Muscle of arm (tissue), 12 donors: ENCODE data around the gene CENPT. TPM values are rescaled to one million over a fixed set of nuclear protein-coding genes. Genes with fewer than 3 reads are reported as not detected.

Experiments
- polyA plus RNA-seq, 12 donors: library from polyadenylated mRNA; unstranded; fragments of 120-200 nt; gene quantifications; one replicate each; pipeline ENCODE4 v1.2.1, GENCODE V29; 2013; ENCODE audit not compliant: insufficient read length in 12 of 12

CENPT gene
- polyA plus RNA-seq, 12 donors: 27.3 to 61.6 (median 32.4) TPM; not detected in 1

Other genes starting within 250 kb of the CENPT start
- gene CARMIL2, start 202.5 kb downstream of the CENPT start, polyA plus RNA-seq: 1 to 10 TPM in 2 of 12 donors, under 1 TPM in 8, not detected in 2; 0.32 to 2.4 (median 0.41) TPM
- gene ACD, start 187.4 kb downstream of the CENPT start, polyA plus RNA-seq: 10 to 100 TPM in 10 of 12 donors, 1 to 10 TPM in 1, not detected in 1; 9.6 to 29.9 (median 13.0) TPM
- gene PARD6A, start 186.7 kb downstream of the CENPT start, polyA plus RNA-seq: 1 to 10 TPM in 2 of 12 donors, under 1 TPM in 8, not detected in 2; 0.41 to 1.2 (median 0.72) TPM
- gene ENKD1, start 180.9 kb downstream of the CENPT start, polyA plus RNA-seq: 10 to 100 TPM in 2 of 12 donors, 1 to 10 TPM in 9, not detected in 1; 6.1 to 15.3 (median 8.6) TPM
- gene C16orf86, start 180.9 kb downstream of the CENPT start, polyA plus RNA-seq: 1 to 10 TPM in 10 of 12 donors, not detected in 2; 1.5 to 3.2 (median 2.1) TPM
- 10 to 100 TPM in 11 of 12 donors, not detected in 1; 10.2 to 29.8 (median 13.1) TPM for gene GFOD2, start 128.4 kb downstream of the CENPT start, polyA plus RNA-seq
- gene RANBP10, start 41.1 kb downstream of the CENPT start, polyA plus RNA-seq: 10 to 100 TPM in 11 of 12 donors, not detected in 1; 15.0 to 31.8 (median 21.2) TPM
- 1 to 10 TPM in 7 of 12 donors, under 1 TPM in 3, not detected in 2; 0.83 to 5.0 (median 1.3) TPM for gene TSNAXIP1, start 40.8 kb downstream of the CENPT start, polyA plus RNA-seq
- 10 to 100 TPM in 11 of 12 donors, not detected in 1; 11.8 to 25.6 (median 22.2) TPM for gene THAP11, start 5.4 kb downstream of the CENPT start, polyA plus RNA-seq
- 1,000 to 10,000 TPM in 1 of 12 donors, 100 to 1,000 TPM in 11; 111 to 1,287 (median 122) TPM for gene NUTF2, start 760 bp downstream of the CENPT start, polyA plus RNA-seq
- gene EDC4, start 25.4 kb upstream of the CENPT start, polyA plus RNA-seq: 100 to 1,000 TPM in 5 of 12 donors, 10 to 100 TPM in 7; 40.4 to 146 (median 96.8) TPM
- 1 to 10 TPM in 1 of 12 donors, under 1 TPM in 6, not detected in 5; 0.37 to 1.7 (median 0.74) TPM for gene NRN1L, start 37.2 kb upstream of the CENPT start, polyA plus RNA-seq
- gene PSKH1, start 45.6 kb upstream of the CENPT start, polyA plus RNA-seq: 10 to 100 TPM in 11 of 12 donors, not detected in 1; 15.6 to 32.5 (median 21.0) TPM
- gene CTRL, start 84.2 kb upstream of the CENPT start, polyA plus RNA-seq: 1 to 10 TPM in 10 of 12 donors, not detected in 2; 1.2 to 5.8 (median 4.3) TPM
- 10 to 100 TPM in 11 of 12 donors, not detected in 1; 18.9 to 28.5 (median 23.1) TPM for gene PSMB10, start 89.2 kb upstream of the CENPT start, polyA plus RNA-seq
- gene LCAT, start 96.4 kb upstream of the CENPT start, polyA plus RNA-seq: 10 to 100 TPM in 11 of 12 donors, not detected in 1; 15.7 to 39.5 (median 18.8) TPM
- 10 to 100 TPM in 11 of 12 donors, not detected in 1; 28.2 to 51.5 (median 40.7) TPM for gene SLC12A4, start 120.9 kb upstream of the CENPT start, polyA plus RNA-seq
- gene DPEP3, start 132.8 kb upstream of the CENPT start, polyA plus RNA-seq: under 1 TPM in 2 of 12 donors, not detected in 10; 0.08 to 0.13 TPM
- 1 to 10 TPM in 6 of 12 donors, under 1 TPM in 4, not detected in 2; 0.63 to 2.2 (median 1.3) TPM for gene DPEP2, start 151.8 kb upstream of the CENPT start, polyA plus RNA-seq
- not detected for gene DPEP2NB, start 168.2 kb upstream of the CENPT start, polyA plus RNA-seq
- 1 to 10 TPM in 10 of 12 donors, not detected in 2; 3.7 to 6.5 (median 5.3) TPM for gene DDX28, start 175.5 kb upstream of the CENPT start, polyA plus RNA-seq
- 10 to 100 TPM in 7 of 12 donors, 1 to 10 TPM in 3, not detected in 2; 9.8 to 13.9 (median 11.8) TPM for gene DUS2, start 175.6 kb upstream of the CENPT start, polyA plus RNA-seq
- gene NFATC3, start 237.7 kb upstream of the CENPT start, polyA plus RNA-seq: 10 to 100 TPM in 11 of 12 donors, not detected in 1; 28.3 to 34.3 (median 30.7) TPM